ENCODE results near the gene TDRD10.

TDRD10 gene

GRCh38 chr1:154579374-154579773, 77.4 kb downstream of the TDRD10 start:
- ChIA-PET CTCF (no interaction called here), POLR2A (interaction anchor here (0.6 kb wide), 1 partner anchor 11 kb away, joined by 3 read pairs; no protein-coding TSS in a partner anchor)
- DNase-seq (ENCODE audit: low read depth, low spot score), result no peak
- no peak overlapping the region for H3K4me3 ChIP-seq (ENCODE audit: low read depth, low read length)
- no peak for TF ChIP-seq CTCF (IDR thresholded peaks at IDR 0.05; ENCODE audit: insufficient read depth, low read length, missing control alignments)

GRCh38 chr1:154581766-154582165, 79.7 kb downstream of the TDRD10 start:
- TF ChIP-seq CTCF (IDR thresholded peaks at IDR 0.05; ENCODE audit: insufficient read depth, low read length, missing control alignments), result no peak
- DNase-seq (ENCODE audit: low read depth, low spot score), result no peak
- ChIA-PET CTCF (no interaction called here), POLR2A (no interaction called here)
- H3K4me3 ChIP-seq (ENCODE audit: low read depth, low read length), result no peak overlapping the region

DNA sequence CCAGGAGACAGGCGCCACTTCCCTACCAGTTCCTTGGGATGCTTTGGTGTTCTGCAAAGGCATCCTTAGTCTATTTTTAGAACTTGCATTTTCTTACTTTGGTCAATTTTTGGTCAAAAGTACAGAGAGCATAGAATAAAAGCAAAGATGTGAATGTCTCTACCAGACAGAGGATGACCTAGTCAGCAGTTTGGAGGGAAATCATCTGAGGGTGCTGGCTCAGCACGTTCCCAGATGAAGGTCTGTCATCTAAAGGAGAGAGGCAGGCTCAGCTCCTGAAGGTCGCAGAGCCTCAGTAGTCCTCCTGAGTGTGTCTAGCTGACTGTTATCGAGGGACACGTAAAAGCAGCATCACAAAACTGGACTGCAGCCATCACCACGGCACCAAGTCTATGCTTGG, 80.9 kb downstream of the TDRD10 start:
- DNase-seq (ENCODE audit: low read depth, low spot score), result no peak
- POLR2A ChIA-PET, result no interaction called here
- no peak overlapping the region for H3K4me3 ChIP-seq (ENCODE audit: low read depth, low read length)
- no peak for TF ChIP-seq CTCF (IDR thresholded peaks at IDR 0.05; ENCODE audit: insufficient read depth, low read length, missing control alignments)
- CTCF ChIA-PET, result no interaction called here

GRCh38 chr1:154583773-154584172, 81.8 kb downstream of the TDRD10 start:
- TF ChIP-seq CTCF (IDR thresholded peaks at IDR 0.05; ENCODE audit: insufficient read depth, low read length, missing control alignments), result no peak
- CTCF ChIA-PET, result no interaction called here

GRCh38 chr1:154584267-154584994, 82.4 kb downstream of the TDRD10 start:
- TF ChIP-seq CTCF (IDR thresholded peaks at IDR 0.05; ENCODE audit: insufficient read depth, low read length, missing control alignments), result no peak

More at GRCh38 chr1:154583773-154584172, 81.8 kb downstream of the TDRD10 start:
- no peak overlapping the region for H3K4me3 ChIP-seq (ENCODE audit: low read depth, low read length)
- POLR2A ChIA-PET, result no interaction called here
- DNase-seq (ENCODE audit: low read depth, low spot score), result no peak

GRCh38 chr1:154586231-154586630, 84.2 kb downstream of the TDRD10 start:
- no peak for DNase-seq (ENCODE audit: low read depth, low spot score)
- no peak overlapping the region for H3K4me3 ChIP-seq (ENCODE audit: low read depth, low read length)
- CTCF ChIA-PET, result no interaction called here
- POLR2A ChIA-PET, result no interaction called here
- no peak for TF ChIP-seq CTCF (IDR thresholded peaks at IDR 0.05; ENCODE audit: insufficient read depth, low read length, missing control alignments)

More at GRCh38 chr1:154584267-154584994, 82.4 kb downstream of the TDRD10 start:
- ChIA-PET CTCF (no interaction called here), POLR2A (no interaction called here)
- no peak for DNase-seq (ENCODE audit: low read depth, low spot score)
- H3K4me3 ChIP-seq (ENCODE audit: low read depth, low read length), result no peak overlapping the region
